GM12878 (cell line): ENCODE results near the gene RHOBTB1. TPM values are rescaled to one million over a fixed set of nuclear protein-coding genes. Genes with fewer than 3 reads are reported as not detected.

Source experiments
- ATAC-seq: fragments of 200-7000 bp; cut with Tn5 transposase; 3 replicates; pipeline ENCODE4 v1.9.1; 2020; ENCODE audit warnings: mild to moderate bottlenecking, moderate library complexity
- BruUV-seq: library from RNA; stranded (reverse); fragments of 400-500 nt; replicated peaks from 2 replicates; lab custom pipeline; 2021; lab: Mats Ljungman, UMichigan
- CTCF ChIA-PET: fragments of 300-600 bp; sonication (Branson Sonifier 250); formaldehyde crosslinking; extraction: SDS; loops from one replicate; lab custom pipeline; 2021; ENCODE audit warnings: inconsistent platforms; lab: Yijun Ruan, JAX
- POLR2A ChIA-PET: fragments of 350-600 bp; formaldehyde crosslinking; extraction: SDS; loops from one replicate; lab custom pipeline; 2021; ENCODE audit warnings: inconsistent platforms; lab: Charles Lee
- RAD21 ChIA-PET: fragments of 300-600 bp; sonication (Branson Sonifier 250); formaldehyde crosslinking; loops from one replicate; lab custom pipeline; 2023; ENCODE audit warnings: antibody characterized with exemption; ENCODE audit not compliant: unreplicated experiment; lab: Charles Lee
- SMC1A ChIA-PET: fragments of 300-600 bp; sonication (Branson Sonifier 250); formaldehyde crosslinking; loops from one replicate; lab custom pipeline; 2023; ENCODE audit not compliant: unreplicated experiment, uncharacterized antibody; lab: Charles Lee
- DNase-seq: peaks from one replicate; pipeline ENCODE4 v3.0.0-alpha.2; 2011; ENCODE audit warnings: low read depth, low spot score
- FAIRE-seq: peaks from 3 replicates; lab custom pipeline; 2011; peaks lifted over from hg19 to GRCh38; lab: Jason Lieb, UNC
- H2AFZ ChIP-seq: 2 replicates; pipeline ENCODE4 v1.6.0; 2011; ENCODE audit warnings: low read depth, low read length, control low read depth; ENCODE audit not compliant: control insufficient read depth
- H3K27ac ChIP-seq: 2 replicates; pipeline ENCODE4 v1.5.1; 2011; ENCODE audit warnings: control low read depth; ENCODE audit not compliant: control insufficient read depth, insufficient read depth
- H3K27me3 ChIP-seq, 2 experiments: replicated peaks in 1 of 2; 2 replicates each; pipeline versions ENCODE4 v1.6.0 to v1.6.1; 2011; ENCODE audit warnings: low read length in 1 of 2; ENCODE audit not compliant: control insufficient read depth in 2 of 2, insufficient read depth in 2 of 2
- H3K36me3 ChIP-seq, 2 experiments: 2 replicates each; pipeline ENCODE4 v1.5.1; 2011; ENCODE audit warnings: low read length in 1 of 2; ENCODE audit not compliant: control insufficient read depth in 2 of 2, insufficient read depth in 2 of 2
- H3K4me1 ChIP-seq: 2 replicates; pipeline ENCODE4 v1.6.1; 2011; ENCODE audit warnings: mild to moderate bottlenecking, low read length, moderate library complexity, mixed read lengths; ENCODE audit not compliant: control insufficient read depth, insufficient read depth
- H3K4me2 ChIP-seq: 2 replicates; pipeline ENCODE4 v1.6.0; 2011; ENCODE audit warnings: control low read depth; ENCODE audit not compliant: control insufficient read depth, insufficient read depth
- H3K4me3 ChIP-seq: fragments of 200-600 bp; sonication (generic); 2 replicates; pipeline ENCODE4 v1.5.1; 2016
- H3K79me2 ChIP-seq: 2 replicates; pipeline ENCODE4 v1.6.0; 2011; ENCODE audit warnings: low read length; ENCODE audit not compliant: control insufficient read depth, insufficient read depth
- H3K9ac ChIP-seq: 2 replicates; pipeline ENCODE4 v1.8.0; 2011; ENCODE audit warnings: low read length, control low read depth, mixed read lengths; ENCODE audit not compliant: control insufficient read depth, insufficient read depth
- H3K9me3 ChIP-seq: replicated peaks from 3 replicates; pipeline ENCODE4 v1.5.1; 2011; ENCODE audit warnings: mild to moderate bottlenecking, low read length; ENCODE audit not compliant: control insufficient read depth, insufficient read depth
- H4K20me1 ChIP-seq: 2 replicates; pipeline ENCODE4 v1.6.0; 2011; ENCODE audit not compliant: control insufficient read depth, insufficient read depth
- BMI1 ChIP-seq: fragments of 450-650 bp; IDR thresholded peaks from 2 replicates; pipeline ENCODE4 v1.6.1; 2016; ENCODE audit warnings: mild to moderate bottlenecking, moderate library complexity, borderline replicate concordance
- CBX3 ChIP-seq: fragments of 200-600 bp; sonication (generic); IDR thresholded peaks from 2 replicates; pipeline ENCODE4 v1.6.1; 2016; ENCODE audit warnings: low read depth, borderline replicate concordance
- CEBPB ChIP-seq, 2 experiments: fragments of 150-350 bp in 1 of 2; IDR thresholded peaks; 2 replicates each; pipeline ENCODE4 v1.6.1; 2012 to 2014; ENCODE audit warnings: low read depth in 2 of 2, low read length in 2 of 2, borderline replicate concordance in 1 of 2, inconsistent platforms in 1 of 2
- CHD4 ChIP-seq: fragments of 200-600 bp; sonication (generic); IDR thresholded peaks from 2 replicates; pipeline ENCODE4 v1.6.1; 2016; ENCODE audit warnings: mild to moderate bottlenecking
- CREM ChIP-seq: IDR thresholded peaks from 2 replicates; pipeline ENCODE4 v1.6.1; 2014; ENCODE audit warnings: antibody characterized with exemption, low read depth
- E4F1 ChIP-seq: fragments of 450-650 bp; IDR thresholded peaks from 2 replicates; pipeline ENCODE4 v1.6.1; 2018; ENCODE audit warnings: borderline replicate concordance, mild to moderate bottlenecking; ENCODE audit not compliant: partially characterized antibody
- IKZF1 ChIP-seq: fragments of 450-650 bp; conservative IDR thresholded peaks from 2 replicates; pipeline ENCODE4 v1.6.1; 2017; ENCODE audit warnings: antibody characterized with exemption, mild to moderate bottlenecking
- LARP7 ChIP-seq: fragments of 450-650 bp; IDR thresholded peaks from 2 replicates; pipeline ENCODE4 v1.6.1; 2017; ENCODE audit warnings: mild to moderate bottlenecking
- MLLT1 ChIP-seq: fragments of 450-650 bp; IDR thresholded peaks from 2 replicates; pipeline ENCODE4 v1.6.1; 2016; ENCODE audit warnings: mild to moderate bottlenecking
- NFXL1 ChIP-seq: fragments of 450-650 bp; IDR thresholded peaks from 2 replicates; pipeline ENCODE4 v1.6.1; 2017; ENCODE audit warnings: antibody characterized with exemption, mild to moderate bottlenecking, borderline replicate concordance
- POU2F2 ChIP-seq: IDR thresholded peaks from 3 replicates; pipeline ENCODE4 v1.6.1; 2011; ENCODE audit warnings: low read depth, mild to moderate bottlenecking, low read length, borderline replicate concordance
- SMAD5 ChIP-seq: IDR thresholded peaks from 2 replicates; pipeline ENCODE4 v1.6.1; 2016; ENCODE audit warnings: antibody characterized with exemption, low read depth
- SP1 ChIP-seq: IDR thresholded peaks from one replicate; pipeline ENCODE4 v1.6.1; 2011; ENCODE audit warnings: low read depth, low read length
- TBL1XR1 ChIP-seq: IDR thresholded peaks from 2 replicates; pipeline ENCODE4 v1.6.1; 2012; ENCODE audit warnings: low read depth, low read length, improper control_type of control experiment
- WGBS: methylation state at CpG from one replicate; pipeline ENCODE4 v1.1.6; 2016; ENCODE audit warnings: low lambda C conversion rate; ENCODE audit not compliant: insufficient replicate concordance, insufficient coverage; ENCODE audit errors: missing lambda C conversion rate; 5-methylcytosine and 5-hydroxymethylcytosine counted together
- in situ Hi-C: fragments of 300-500 bp; cut with MboI; formaldehyde crosslinking; loops from 9 replicates; pipeline ENCODE4 v1.14.3; 2018; ENCODE audit warnings: mixed read lengths
- intact Hi-C: fragments of 100-400 bp; cut with micrococcal nuclease; formaldehyde crosslinking; loops from one replicate; pipeline ENCODE4 v1.14.2; 2022; ENCODE audit not compliant: unreplicated experiment
- polyA plus RNA-seq, 11 experiments: library from polyadenylated mRNA; depleted of rRNA in 4 of 11; unstranded in 6 of 11; stranded (reverse) in 5 of 11; fragments of >200 nt; fragmentation: Nextera tagmentation in 4 of 11; fragmentation: Illumina TruSeq in 1 of 11; extraction: Ambion mirVana in 4 of 11; extraction: Trizol in 1 of 11; gene quantifications; 1 replicate in 1 of 11; 2 replicates in 10 of 11; pipeline versions ENCODE4 v1.2.1 to v1.2.3, GENCODE V29; 2011 to 2016; ENCODE audit warnings: inconsistent platforms in 2 of 11, missing spikeins in 2 of 11, low read depth in 1 of 11
- total RNA-seq, 4 experiments: library from RNA; depleted of rRNA in 3 of 4; stranded (reverse); fragments of >200 nt in 3 of 4; fragmentation: Illumina TruSeq in 1 of 4; extraction: Trizol in 1 of 4; gene quantifications; 2 replicates each; pipeline versions ENCODE4 v1.2.1 to v1.2.3, GENCODE V29; 2013 to 2021

The RHOBTB1 gene
- total and polyA plus RNA-seq, 10 of the 15 experiments (the other 5 are each of a cell fraction or from before 2014, with no cell fraction given), result not detected

GRCh38 chr10:60913071-60913470 lies 30.9 kb downstream of the RHOBTB1 start:
- FAIRE-seq, result no peak
- WGBS, result 15% methylated on average over 4 of the region's 4 CpGs
- H3K27me3 ChIP-seq, result no peaks in the 10 kb centered on the region
- no peak overlapping the region for H3K4me3 ChIP-seq
- H3K36me3 ChIP-seq, result no peaks in the 10 kb centered on the region
- no peaks in the 10 kb centered on the region for H3K9me3 ChIP-seq
- TF ChIP-seq MLLT1, result no peak
- TF ChIP-seq SP1, result no peak
- TF ChIP-seq CBX3, result no peak
- TF ChIP-seq NFXL1, result no peak
- TF ChIP-seq SMAD5, result no peak
- no peak for TF ChIP-seq IKZF1
- TF ChIP-seq, all 136 proteins: peak for 0
- ChIA-PET RAD21 (no interaction called here), CTCF (no interaction called here), SMC1A (no interaction called here), POLR2A (no interaction called here)
- no peak for DNase-seq
- H4K20me1 ChIP-seq, result no peaks in the 10 kb centered on the region
- no peak overlapping the region for H3K9ac ChIP-seq
- H3K4me2 ChIP-seq, result no peak overlapping the region
- ATAC-seq, result no peak
- H3K79me2 ChIP-seq, result no peaks in the 10 kb centered on the region
- no peaks in the 10 kb centered on the region for H3K4me1 ChIP-seq
- H3K27ac ChIP-seq, result no peak overlapping the region
- in situ Hi-C loops (no loop called here), intact Hi-C loops (no loop called here)
- no peak overlapping the region for H2AFZ ChIP-seq
- BruUV-seq, result no TSS peak

- Histone ChIP-seq H3K79me2 (no peaks in the 10 kb centered on the region), H4K20me1 (no peaks in the 10 kb centered on the region), H3K27ac (no peak overlapping the region), H3K27me3 (no peaks in the 10 kb centered on the region), H3K4me1 (no peaks in the 10 kb centered on the region), H3K4me2 (no peak overlapping the region), H3K4me3 (no peak overlapping the region), H3K9me3 (no peaks in the 10 kb centered on the region), H3K36me3 (no peaks in the 10 kb centered on the region), H3K9ac (no peak overlapping the region), H2AFZ (no peak overlapping the region)
- in situ Hi-C loops (no loop called here), intact Hi-C loops (no loop called here)
- no TSS peak for BruUV-seq
- ChIA-PET POLR2A (no interaction called here), CTCF (no interaction called here), RAD21 (no interaction called here), SMC1A (no interaction called here)
- WGBS, result 51% methylated on average over 5 of the region's 5 CpGs
- TF ChIP-seq CREM, result no peak
- TF ChIP-seq TBL1XR1, result no peak
- no peak for TF ChIP-seq LARP7
- no peak for TF ChIP-seq E4F1
- TF ChIP-seq CHD4, result no peak
- TF ChIP-seq BMI1, result no peak
- TF ChIP-seq POU2F2, result no peak
- TF ChIP-seq CEBPB (IDR thresholded peaks at IDR 0.05; ENCODE audit: borderline replicate concordance in 1 of 2, low read depth in 2 of 2, low read length in 2 of 2), result no peak
- no peak for DNase-seq
- no peak for FAIRE-seq
- no peak for ATAC-seq
Measured at GRCh38 chr10:60911715-60912114, 32.3 kb downstream of the RHOBTB1 start.
